Measurements from ENCODE around the gene AGPAT4.

DNA sequence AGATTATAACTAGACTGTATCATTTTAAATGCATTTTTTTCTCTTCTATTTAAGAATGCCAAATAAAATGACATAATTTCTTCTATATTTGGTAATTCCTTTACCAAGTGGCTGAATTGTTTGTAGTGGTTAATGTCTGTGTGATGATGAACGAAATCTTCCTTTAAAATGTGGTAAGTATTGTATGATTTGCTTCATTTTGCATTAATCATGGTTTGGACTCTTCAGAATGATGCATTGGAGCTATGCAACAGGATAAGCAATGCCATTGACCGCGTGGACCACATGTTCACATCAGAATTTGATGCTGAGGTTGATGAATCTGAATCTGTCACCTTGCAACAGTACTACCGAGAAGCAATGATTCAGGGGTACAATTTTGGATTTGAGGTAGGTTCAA lies 182.7 kb downstream of the AGPAT4 start:
- TF ChIP-seq, protein P1, sequence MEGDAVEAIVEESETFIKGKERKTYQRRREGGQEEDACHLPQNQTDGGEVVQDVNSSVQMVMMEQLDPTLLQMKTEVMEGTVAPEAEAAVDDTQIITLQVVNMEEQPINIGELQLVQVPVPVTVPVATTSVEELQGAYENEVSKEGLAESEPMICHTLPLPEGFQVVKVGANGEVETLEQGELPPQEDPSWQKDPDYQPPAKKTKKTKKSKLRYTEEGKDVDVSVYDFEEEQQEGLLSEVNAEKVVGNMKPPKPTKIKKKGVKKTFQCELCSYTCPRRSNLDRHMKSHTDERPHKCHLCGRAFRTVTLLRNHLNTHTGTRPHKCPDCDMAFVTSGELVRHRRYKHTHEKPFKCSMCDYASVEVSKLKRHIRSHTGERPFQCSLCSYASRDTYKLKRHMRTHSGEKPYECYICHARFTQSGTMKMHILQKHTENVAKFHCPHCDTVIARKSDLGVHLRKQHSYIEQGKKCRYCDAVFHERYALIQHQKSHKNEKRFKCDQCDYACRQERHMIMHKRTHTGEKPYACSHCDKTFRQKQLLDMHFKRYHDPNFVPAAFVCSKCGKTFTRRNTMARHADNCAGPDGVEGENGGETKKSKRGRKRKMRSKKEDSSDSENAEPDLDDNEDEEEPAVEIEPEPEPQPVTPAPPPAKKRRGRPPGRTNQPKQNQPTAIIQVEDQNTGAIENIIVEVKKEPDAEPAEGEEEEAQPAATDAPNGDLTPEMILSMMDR (IDR thresholded peaks at IDR 0.05 in 4 of 5, conservative IDR thresholded peaks at IDR 0.05 in 1 of 5): no peak
- TF ChIP-seq POLR2A (IDR thresholded peaks at IDR 0.05): no peak
